ENCODE results near the gene C20orf144. TPM values are rescaled to one million over a fixed set of nuclear protein-coding genes. Genes with fewer than 3 reads are reported as not detected.

C20orf144 gene
- total RNA-seq, 2 experiments from 2014 or later, result 0.21 to 0.32 TPM

DNA sequence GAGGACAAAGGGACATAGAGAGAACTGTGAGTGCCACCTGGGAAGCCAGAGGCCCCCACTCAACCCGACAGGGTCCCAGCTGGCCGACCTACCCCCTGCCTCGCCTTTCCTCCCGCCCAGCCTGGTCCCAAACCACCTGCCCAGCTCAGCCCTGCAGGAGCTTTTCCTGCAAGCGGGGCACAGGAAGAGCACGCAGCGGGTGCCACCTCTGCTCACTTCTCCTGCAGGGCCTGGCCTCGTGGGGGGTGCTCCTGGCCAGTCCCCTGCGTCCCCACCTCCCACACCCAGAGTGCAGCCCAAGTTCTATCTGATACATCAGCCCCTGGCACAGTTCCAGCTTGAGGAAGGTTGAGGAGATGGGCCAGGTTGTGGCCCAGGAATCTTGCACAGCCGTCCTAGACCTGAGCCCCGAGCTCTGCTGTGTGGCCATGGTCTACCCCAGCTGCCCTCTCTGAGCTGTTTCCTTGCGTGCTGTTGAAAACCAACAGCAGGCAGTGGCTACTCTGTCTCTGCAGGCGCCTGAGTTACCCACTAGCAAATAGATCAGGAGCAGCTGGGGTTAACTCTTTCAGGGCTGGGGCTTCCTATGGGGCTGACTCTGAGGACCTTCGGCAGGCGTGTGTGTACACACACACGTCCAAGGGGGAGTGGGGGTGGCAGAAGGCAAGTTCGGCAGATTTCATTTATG lies 10.4 kb downstream of the C20orf144 start:
- CTCF ChIA-PET, result interaction anchor here (0.6 kb wide), 1 partner anchor 16 kb away, joined by 3 read pairs; no protein-coding TSS in a partner anchor
- POLR2A ChIA-PET, result no interaction called here

DNA sequence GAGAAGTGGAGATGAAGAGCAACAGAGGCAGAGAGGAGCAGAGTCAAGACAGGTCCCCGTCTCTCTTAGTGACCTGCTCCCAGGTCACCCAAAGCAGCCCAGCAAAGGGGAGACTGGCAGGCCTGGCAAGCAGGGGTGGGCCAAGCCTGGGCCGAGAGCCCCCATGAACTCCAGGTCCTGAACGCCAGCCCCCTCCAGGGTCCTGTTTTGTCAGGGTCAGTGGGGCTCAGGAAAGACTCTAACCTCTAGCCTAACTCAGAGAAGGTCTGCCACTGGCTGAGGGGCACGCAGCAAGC lies 10.9 kb downstream of the C20orf144 start:
- ChIA-PET POLR2A (no interaction called here), CTCF (interaction anchor here (0.6 kb wide), 1 partner anchor 15 kb away, joined by 3 read pairs; no protein-coding TSS in a partner anchor)

DNA sequence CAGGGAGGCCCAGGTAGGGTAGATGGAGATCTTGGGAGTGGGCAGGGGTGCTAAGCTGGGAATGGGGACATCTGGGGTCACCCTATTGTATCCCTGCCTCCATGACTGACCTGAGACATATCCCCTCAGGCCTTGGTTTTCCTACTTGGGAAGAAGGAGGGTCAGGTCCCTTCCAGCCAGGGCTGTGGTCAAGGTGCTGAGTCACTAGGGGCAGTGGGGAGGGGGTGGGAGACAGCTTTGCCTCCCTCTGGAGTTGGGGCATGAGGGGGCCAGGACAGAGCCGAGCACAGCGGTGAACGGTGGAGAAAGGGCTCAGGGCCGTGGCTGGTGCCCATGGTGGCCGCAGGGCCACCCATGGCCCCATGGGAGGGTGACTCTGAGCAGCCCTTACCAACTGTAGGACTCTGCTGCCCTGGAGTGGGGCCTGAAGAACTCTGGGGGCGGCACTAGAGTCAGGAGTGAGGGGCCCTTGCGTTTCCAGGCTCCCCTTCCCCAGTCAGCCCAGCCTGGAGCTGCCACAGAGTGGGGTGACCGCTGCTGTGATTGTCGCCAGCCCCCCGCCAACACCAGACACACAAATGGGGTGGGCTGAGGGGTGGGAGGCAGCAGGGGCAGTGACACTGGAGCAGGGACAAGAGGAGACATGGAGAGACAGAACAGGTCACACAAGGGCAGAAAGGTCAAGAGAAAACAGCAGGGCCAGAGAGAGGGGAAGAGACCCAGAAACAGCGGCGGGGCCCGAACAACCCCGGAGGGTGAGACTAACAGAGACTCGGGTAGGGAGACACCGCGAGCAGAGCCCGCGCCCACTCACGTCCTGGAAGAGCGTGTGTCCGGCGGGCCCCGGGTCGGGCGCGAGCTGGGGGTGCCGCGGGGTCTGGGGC lies 11.5 kb downstream of the C20orf144 start:
- CTCF ChIA-PET, result interaction anchor here (0.6 to 1.3 kb wide), 2 partner anchors 9 to 15 kb away, joined by 3 read pairs; no protein-coding TSS in a partner anchor
- POLR2A ChIA-PET, result interaction anchor here (0.6 kb wide), 1 partner anchor 10 kb away, joined by 3 read pairs; no protein-coding TSS in a partner anchor

DNA sequence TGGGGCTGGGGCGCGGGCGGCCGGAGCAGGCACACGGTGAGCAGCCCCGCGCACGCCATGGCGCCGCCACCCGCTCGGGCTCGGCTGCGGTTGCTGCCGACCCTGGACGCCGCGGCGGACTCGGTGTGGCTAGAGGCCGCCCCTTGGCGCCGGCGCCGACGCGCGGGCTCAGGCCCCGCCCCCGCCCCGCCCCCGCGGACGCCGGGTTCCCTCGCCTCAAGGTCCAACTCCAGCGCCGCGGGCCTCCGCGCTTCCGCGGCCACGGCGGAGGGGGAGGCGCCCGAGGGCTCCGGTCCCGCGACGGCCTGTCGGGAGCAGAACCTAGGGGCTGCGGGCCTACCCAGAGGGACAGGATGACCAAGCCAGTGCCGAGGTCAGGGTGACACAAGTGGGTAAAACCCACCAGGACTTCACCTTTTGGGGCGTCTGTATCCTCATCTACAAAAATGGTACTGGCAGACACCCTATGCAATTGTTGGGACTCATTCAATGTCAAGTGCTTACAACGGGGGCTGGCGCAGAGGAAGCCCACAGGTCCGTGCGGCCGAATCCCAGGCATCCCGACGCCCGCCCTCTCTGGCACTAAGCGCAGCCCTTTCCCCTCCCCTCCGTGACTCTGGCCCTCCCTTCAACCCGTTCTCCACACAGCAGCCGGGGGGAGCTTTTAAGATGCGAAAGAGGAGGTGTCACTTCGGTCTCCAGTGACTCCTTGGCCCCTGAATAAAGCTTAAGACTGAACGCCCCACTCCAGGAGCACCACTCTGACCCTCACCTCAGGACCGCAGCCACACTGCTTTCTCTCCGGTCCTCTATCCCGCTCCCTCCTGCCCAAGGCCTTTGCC lies 12.4 kb downstream of the C20orf144 start, which contains the start of gene NECAB3:
Gene NECAB3 (minus strand): TSS at position 135 of the 842 bp plus-strand sequence. CDS start 76 bp downstream, at position 59.
- POLR2A ChIA-PET, result interaction anchor here (0.6 to 2.2 kb wide), 2 partner anchors 11 kb away, joined by 3 to 8 read pairs; no protein-coding TSS in a partner anchor

DNA sequence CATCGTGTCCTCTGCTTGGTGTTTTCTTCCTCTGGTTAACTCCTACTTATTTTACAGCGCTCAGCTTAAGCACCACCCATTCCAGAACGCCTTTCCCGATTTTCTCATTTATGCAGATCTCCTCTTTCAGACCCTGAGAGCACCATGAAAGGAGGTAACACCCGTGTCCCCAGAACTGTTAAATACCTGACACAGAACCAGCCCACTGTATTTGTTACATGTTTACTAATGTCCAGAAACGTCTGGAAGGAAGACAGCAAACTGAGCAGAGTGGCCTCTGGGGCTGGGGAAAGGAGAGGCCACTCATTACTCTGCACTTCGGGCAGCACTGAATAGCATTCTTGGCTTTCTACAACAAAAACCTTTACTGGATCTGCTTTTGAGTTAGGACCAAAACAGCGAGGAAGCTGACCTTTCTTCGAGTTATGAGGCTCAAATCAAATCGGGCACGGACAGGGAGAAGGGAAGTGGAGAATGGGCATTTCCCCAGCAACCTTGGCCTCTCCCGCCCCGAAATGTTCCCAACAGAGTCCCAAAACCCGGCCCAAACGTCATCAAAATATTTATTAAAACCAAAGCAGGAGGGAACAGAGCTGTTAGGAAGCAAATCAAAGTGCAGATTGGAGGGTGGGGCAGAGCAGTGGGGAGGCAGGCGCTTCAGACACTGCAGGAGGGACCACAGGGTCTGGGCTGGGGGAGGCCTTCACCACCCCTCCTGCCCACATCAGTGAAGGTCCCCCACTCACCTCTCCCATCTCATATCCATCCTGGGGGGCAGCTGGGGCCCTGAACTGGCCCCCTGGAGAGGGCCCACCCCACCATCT lies 13.2 kb downstream of the C20orf144 start:
- POLR2A ChIA-PET, result interaction anchor here (2.2 kb wide), 1 partner anchor 10 kb away, joined by 8 read pairs; no protein-coding TSS in a partner anchor
- CTCF ChIA-PET, result no interaction called here

More for the DNA sequence above, 12.4 kb downstream of the C20orf144 start, which contains the start of gene NECAB3:
- CTCF ChIA-PET, result interaction anchor here (1.3 kb wide), 1 partner anchor 8 kb away, joined by 3 read pairs; no protein-coding TSS in a partner anchor

DNA sequence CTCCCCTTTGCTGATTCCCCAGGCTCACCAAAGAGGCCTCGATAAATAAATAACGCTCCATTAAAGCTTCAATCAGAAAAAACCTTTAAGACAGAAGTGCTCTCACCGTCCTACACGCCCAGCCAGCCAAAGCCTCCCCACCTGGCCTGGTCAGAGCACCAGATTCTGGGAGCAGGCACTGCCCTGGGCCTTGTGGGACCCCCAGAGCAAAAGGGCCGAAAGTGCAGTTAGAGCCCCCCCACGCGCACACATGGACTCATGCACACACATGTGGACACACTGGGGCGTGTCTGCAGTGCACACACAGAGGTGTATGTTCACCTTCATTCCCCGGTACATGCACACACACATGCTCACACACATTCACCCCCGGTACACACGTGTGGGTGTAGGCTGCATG lies 14.0 kb downstream of the C20orf144 start:
- POLR2A ChIA-PET, result interaction anchor here (2.2 kb wide), 1 partner anchor 9 kb away, joined by 8 read pairs; no protein-coding TSS in a partner anchor
- CTCF ChIA-PET, result no interaction called here

DNA sequence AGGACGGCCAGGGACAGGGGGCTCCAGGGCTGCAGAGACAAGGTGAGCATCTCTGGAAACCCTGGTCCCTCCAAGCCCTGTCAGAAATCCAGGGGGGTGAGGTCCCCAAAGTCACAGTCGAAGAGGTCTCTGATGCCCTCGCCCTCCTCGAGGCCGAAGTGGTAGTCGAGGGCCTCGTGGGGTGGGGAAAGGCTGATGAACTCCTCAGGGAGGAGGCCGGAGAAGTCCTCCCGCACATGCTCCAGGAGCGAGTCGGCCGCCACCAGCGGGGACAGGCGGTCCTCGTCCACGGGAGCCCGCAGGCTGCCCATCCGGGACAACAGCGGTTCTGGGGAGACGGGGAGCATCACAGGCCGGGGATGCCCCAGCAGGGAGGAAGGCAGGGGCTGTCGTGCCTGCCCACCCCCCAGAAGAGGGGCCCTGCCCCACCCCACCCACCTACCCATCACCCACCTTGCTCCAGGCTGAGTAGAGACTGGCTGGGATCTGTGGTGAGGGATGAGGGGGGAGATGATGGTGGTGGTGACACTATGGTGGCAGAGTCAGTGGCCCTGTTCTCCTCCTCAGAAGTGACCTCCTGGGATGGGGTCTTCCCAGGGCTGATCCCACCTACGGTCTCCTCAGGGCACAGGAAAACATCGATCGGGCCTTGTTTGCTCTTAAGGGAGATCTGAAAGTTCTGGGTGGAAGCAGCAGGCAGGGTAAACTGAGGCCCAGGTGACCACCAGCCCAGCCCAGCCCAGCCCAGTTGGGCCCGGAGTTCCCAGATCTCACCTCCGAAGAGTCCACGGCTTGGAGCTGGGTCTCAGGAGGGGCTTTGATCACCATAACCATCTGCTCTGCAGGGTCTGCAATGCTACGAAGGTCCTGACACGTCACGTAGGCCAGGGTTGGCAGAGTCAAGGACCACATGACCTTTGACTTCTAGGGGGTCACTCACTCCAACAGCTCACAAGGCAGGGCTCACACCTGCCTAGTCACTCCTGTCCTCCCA lies 14.8 kb downstream of the C20orf144 start:
- POLR2A ChIA-PET, result interaction anchor here (2.2 kb wide), 1 partner anchor 8 kb away, joined by 8 read pairs; no protein-coding TSS in a partner anchor
- CTCF ChIA-PET, result interaction anchor here (1.5 kb wide), 1 partner anchor 9 kb away, joined by 8 read pairs; no protein-coding TSS in a partner anchor

DNA sequence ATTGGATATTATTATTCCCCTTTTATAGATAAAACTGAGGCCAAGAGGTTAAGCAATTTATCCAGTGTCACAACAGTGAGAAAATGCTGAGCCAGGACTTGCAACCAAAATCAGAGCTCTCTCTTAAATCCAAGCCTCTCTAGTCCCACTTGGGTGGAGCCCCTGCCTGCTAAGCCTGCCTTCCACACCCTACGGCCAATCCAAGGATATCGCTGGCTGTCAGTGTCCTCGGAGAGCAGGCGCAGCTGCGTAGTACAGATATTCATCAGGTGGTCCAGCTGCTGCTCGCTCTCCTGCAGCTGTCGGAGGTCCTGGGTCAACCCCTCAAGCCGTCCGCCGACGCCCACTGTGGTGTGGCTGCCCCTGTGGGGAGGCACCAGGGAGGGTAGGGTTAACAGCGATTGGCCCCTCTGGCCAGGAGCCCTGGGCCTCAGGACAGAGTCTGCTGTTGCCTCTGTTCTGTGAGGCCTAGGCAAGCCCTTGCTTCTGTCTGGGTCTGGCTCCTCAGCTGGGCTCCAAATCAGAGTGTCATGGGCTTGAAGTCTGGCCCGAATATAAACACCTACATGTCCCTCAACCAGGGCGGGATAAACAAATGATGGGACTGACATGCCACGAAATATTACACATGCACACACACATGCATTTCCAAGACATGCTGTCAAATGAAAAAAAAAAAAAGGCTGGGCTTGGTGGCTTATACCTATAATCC lies 16.0 kb downstream of the C20orf144 start:
- CTCF ChIA-PET, result interaction anchor here (0.5 to 1.5 kb wide), 2 partner anchors 10 to 43 kb away, joined by 3 to 8 read pairs; no protein-coding TSS in a partner anchor
- POLR2A ChIA-PET, result no interaction called here

DNA sequence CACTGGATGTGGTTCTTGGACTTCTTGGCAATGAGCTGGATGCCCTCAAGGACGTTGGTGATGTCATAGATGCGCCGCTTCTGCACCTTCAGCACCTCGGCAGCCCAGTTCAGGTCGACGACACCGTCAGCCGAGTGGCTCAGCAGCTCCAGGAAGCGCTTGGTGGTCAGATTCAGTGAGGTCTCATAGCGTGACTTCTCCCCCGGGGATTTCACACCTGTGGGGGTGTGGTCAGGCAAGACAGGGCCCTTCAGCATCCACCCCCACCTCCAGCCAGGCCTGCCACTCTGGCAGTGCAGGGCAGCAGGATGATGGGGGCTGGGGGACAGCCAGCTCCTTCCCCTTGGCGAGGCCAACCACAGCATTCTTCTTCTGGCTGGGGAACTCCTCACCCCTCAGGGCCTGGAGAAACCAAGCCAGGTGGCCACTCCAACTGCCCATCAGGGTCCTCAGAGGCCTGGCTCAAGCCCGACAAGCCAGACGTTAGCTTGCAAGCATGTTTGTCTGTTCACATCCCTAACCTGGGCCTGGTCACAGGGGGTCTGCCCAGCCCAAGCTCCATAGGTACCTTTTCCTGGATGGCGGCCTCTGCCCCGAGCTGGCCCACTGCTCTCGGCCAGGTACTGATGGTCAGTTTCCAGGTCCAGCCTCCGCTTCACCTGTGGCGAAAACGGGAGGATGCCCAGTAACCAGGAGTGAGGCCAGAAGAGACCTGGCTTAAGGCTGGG lies 17.8 kb downstream of the C20orf144 start:
- POLR2A ChIA-PET, result interaction anchor here (0.5 to 1.3 kb wide), 5 partner anchors 10 to 254 kb away, joined by 3 to 6 read pairs (median 4); partner anchors contain the start of genes ACTL10 and PXMP4
- CTCF ChIA-PET, result interaction anchor here (1.2 to 1.6 kb wide), 3 partner anchors 12 to 41 kb away, joined by 4 to 6 read pairs (median 4); partner anchors contain the start of gene PXMP4

DNA sequence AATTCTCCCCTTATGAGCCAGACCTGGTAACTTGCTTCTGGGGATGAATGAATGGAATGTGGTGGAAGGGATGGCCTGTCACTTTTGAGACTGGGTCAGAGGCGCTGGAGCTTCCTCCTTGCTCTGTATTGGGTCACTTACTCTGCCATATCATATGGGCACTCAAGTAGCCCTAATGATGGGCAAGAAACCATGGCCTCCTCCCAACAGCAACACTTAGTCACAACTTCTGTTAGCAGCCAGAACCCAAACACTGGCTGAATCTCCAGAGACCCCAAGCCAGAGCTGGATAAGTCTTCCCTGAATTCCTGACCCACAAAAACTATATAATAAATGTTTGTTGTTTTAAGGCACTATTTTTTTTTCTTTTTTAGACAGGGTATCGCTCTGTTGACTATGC lies 18.6 kb downstream of the C20orf144 start:
- ChIA-PET CTCF (interaction anchor here (1.2 to 1.6 kb wide), 3 partner anchors 12 to 16 kb away, joined by 4 to 8 read pairs (median 6); no protein-coding TSS in a partner anchor), POLR2A (interaction anchor here (0.5 to 1.9 kb wide), 6 partner anchors 13 to 255 kb away, joined by 3 to 12 read pairs (median 4); partner anchors contain the start of genes ACTL10 and PXMP4)

DNA sequence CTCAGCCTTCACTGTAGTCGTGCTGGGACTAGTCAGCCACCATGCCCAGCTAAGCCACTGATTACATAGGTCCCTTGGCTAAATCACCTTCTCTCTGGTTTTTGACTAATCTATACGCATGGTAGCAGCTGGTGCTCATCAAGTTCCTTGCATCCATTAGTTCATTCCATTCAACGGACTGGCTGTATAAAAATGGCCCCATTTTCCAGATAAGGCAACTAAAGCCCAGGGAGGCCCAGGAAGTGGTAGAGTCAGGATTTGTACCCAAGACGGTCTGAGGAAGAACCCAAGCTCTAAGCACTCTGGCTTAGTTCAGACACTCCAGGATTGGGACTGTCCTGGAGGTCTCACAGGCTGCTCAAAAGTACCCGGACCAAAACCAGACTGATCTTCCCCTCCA lies 19.2 kb downstream of the C20orf144 start:
- CTCF ChIA-PET, result interaction anchor here (1.3 to 1.6 kb wide), 3 partner anchors 11 to 17 kb away, joined by 4 to 8 read pairs (median 4); no protein-coding TSS in a partner anchor
- POLR2A ChIA-PET, result interaction anchor here (0.6 to 1.9 kb wide), 4 partner anchors 14 to 61 kb away, joined by 3 to 12 read pairs (median 6); partner anchors contain the start of genes ACTL10, C20orf144 and PXMP4

DNA sequence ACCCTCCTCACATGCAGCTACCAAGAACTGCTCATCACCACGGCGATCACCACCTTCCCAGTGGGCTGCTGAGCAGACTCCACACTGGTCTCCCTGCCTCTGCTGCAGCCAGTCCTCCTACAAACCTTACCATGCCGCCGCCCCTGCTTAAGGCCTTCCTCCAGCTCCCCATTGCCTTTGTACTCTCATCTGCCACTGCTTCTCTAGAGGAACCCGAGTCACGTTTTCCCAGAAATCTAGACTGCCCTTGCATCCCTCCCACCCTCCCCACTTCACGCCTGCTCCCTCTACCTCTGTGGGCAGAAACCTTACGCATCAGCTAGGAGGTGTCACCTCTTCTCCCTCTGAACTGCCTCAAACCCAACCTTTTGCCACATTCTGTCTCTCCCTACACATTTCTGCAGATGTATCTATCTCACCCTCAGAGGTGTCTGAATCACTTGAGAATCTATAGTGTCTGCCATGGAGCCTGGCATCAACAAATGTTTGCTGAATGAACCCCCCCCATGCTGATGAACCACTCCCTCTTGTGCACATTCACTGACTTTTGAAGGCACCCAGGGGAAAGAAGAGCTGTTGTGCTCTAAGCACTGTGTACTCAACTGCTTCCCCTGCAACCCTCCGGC lies 19.7 kb downstream of the C20orf144 start:
- ChIA-PET POLR2A (interaction anchor here (1.1 to 1.9 kb wide), 3 partner anchors 14 to 38 kb away, joined by 4 to 12 read pairs (median 8); partner anchors contain the start of genes ACTL10, C20orf144 and PXMP4), CTCF (interaction anchor here (0.6 to 1.6 kb wide), 5 partner anchors 8 to 27 kb away, joined by 3 to 8 read pairs (median 4); partner anchors contain the start of gene NECAB3)

DNA sequence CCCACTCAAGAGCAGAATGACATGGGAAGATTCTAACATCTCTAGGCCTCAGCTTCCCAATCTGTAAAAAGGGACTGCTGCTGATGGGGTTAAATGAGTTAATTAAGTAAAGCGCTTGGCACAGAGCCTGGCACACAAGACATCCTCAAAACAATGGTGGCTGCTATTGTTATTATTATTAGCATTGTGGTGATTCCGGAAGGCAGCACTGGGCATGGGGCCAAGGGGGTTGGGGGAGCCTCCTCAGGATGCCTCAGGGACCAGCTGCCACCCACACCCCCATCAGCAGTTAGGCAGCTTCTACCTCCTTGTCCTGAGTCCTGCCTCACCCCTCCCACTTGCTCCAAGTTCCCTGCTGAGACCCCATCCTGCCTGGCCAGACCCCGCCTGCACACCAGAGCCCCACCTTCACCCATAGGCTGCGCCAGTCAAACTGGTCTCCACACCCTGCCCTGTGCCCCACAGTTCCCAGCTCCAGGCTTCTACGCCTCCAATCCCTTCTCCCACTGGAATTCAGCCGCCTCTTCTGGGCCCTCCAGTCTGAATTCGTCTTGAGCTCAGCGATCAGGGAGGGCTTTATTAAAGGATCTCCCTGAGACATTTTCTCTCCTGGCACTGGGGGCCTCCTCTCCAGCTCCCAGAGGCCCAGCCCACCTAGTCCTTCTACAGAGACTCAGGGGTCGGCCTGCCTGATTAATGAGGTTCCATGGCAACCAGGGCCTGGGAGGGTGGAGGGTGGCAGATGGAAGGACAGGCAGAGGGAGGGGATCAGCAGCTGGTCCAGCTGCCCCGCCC lies 22.6 kb downstream of the C20orf144 start:
- POLR2A ChIA-PET, result interaction anchor here (1.6 to 2.5 kb wide), 4 partner anchors 9 to 35 kb away, joined by 7 to 23 read pairs (median 8); partner anchors contain the start of genes ACTL10 and PXMP4

More for the DNA sequence above, 22.6 kb downstream of the C20orf144 start:
- CTCF ChIA-PET, result interaction anchor here (1.0 to 1.5 kb wide), 4 partner anchors 17 to 227 kb away, joined by 3 to 8 read pairs (median 3); partner anchors contain the start of gene ZNF341

All from activated CD8-positive, alpha-beta memory T cell treated with anti-CD3 and anti-CD28 coated beads for 36 hours (primary cell).